DLD1 (cell line): Measurements from ENCODE around the gene ARVCF.

Experiments
- in situ Hi-C: cut with HindIII; loops from 2 replicates; pipeline ENCODE4 v1.10.0; 2017; ENCODE audit warnings: low sequenced_read_pairs

ARVCF gene

GRCh38 chr22:19964701-19965386 lies 51.8 kb downstream of the ARVCF start:
- in situ Hi-C loops = no loop called here

- in situ Hi-C loops = no loop called here
Measured at GRCh38 chr22:19963863-19964642, 52.6 kb downstream of the ARVCF start.

DNA sequence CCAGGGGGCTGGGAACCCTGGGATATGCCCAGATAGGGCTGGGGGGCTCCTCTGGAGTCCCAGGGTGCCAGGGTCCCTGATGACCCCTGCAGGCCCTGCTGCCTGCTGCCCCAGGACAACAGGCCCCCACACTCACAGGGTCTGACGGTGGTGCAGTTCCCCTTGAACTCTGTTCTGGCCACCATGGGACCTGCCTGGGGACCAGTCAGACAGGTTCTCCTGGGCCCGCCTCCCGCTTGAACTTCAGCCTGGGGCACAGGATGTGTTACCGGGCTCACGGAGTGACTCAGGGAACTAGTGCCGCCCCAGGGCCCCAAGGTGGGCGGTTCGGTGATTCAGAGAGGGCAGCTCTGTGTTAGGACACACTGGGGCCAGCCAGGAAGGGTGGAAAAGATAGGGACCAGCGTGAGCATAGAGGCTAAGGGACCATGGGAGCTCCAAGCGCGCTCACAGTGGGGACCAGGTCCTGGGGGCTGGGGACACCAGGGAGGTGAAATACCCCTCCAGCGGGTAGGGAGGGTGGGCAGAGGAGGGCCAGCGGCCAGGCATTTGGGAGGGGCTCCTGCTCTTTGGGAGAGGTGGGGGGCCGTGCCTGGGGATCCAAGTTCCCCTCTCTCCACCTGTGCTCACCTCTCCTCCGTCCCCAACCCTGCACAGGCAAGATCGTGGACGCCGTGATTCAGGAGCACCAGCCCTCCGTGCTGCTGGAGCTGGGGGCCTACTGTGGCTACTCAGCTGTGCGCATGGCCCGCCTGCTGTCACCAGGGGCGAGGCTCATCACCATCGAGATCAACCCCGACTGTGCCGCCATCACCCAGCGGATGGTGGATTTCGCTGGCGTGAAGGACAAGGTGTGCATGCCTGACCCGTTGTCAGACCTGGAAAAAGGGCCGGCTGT lies 53.5 kb downstream of the ARVCF start:
- in situ Hi-C loops = no loop called here

DNA sequence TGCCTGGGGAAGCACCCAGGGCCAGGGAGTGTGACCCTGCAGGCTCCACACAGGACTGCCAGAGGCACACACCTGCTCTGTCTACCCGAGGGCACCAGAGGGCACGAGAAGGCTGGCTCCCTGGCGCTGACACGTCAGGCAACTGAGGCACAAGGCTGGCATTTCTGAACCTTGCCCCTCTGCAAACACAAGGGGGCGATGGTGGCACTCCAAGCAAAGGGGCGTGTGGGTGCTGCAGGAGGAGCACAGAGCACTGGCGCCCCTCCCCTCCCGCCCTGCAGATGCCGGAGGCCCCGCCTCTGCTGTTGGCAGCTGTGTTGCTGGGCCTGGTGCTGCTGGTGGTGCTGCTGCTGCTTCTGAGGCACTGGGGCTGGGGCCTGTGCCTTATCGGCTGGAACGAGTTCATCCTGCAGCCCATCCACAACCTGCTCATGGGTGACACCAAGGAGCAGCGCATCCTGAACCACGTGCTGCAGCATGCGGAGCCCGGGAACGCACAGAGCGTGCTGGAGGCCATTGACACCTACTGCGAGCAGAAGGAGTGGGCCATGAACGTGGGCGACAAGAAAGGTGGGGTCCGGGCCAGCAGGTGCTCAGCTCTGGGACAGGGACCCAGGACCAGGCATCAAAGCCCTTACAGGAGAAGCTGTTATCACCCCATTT lies 54.2 kb downstream of the ARVCF start:
- in situ Hi-C loops = no loop called here

GRCh38 chr22:19961868-19962245 lies 54.8 kb downstream of the ARVCF start:
- in situ Hi-C loops = no loop called here

DNA sequence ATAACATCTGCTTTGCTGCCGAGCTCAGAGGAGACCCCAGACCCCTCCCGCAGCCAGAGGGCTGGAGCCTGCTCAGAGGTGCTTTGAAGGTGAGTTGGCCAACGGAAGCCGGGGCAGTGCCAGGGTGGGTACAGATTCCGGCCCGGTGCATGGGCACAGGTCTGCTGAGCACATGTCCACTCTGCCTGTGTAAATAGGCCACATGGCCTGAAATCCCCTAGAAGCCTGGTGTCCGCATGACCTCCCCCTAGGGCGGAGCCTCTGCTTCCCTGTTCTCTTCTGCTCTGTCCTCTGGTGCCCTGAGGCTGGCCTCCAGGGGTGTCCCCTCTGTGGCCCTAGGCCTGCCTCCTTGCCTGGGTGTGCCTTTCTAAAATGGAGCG lies 55.4 kb downstream of the ARVCF start:
- in situ Hi-C loops = no loop called here

- in situ Hi-C loops = no loop called here
Measured at GRCh38 chr22:19960491-19961200, 56.0 kb downstream of the ARVCF start.

DNA sequence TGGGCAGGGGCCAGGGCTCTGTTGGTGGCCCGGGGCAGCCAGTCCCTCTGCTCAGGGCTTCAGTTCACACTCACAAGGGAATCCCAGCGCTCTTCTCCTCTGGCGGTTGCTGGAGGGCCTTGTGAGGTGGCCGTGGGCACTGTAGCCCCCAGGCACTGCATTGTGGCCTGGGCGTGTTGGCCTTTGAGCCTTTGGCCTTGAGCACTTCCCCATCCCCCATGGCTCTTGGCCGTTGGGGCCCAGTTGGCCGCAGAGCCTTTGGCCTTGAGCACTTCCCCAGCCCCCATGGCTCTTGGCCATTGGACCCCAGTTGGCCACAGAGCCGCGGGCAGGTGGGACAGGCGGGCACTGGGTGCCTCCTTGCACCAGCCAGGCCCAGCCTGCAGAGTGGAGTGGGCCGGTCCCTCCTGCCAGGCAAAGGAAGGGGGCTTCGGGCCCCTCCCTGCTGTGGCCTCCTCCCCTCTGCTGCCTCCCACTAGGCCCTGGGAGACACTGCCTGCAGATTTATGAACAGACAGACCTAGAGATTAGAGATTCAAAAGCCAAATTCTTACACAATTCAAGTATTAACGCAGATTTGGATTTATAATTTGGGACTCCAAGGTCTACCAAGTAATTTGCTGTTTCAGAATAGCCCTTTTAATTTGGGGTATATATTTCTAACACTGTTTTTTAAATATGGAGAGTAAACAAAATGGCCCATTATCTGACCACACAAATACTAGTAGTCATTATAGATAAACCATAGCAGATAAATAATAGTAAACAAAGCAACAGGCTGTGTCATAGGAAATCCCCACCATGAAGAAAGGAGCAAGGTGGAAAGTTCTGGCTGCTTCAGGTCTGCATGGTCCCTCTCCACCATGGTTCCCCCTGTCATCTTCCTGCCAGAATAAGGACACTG lies 56.8 kb downstream of the ARVCF start:
- in situ Hi-C loops = loop anchor here (10.0 kb wide), 1 partner anchor 65 kb away; the partner anchor contains the start of gene TANGO2

DNA sequence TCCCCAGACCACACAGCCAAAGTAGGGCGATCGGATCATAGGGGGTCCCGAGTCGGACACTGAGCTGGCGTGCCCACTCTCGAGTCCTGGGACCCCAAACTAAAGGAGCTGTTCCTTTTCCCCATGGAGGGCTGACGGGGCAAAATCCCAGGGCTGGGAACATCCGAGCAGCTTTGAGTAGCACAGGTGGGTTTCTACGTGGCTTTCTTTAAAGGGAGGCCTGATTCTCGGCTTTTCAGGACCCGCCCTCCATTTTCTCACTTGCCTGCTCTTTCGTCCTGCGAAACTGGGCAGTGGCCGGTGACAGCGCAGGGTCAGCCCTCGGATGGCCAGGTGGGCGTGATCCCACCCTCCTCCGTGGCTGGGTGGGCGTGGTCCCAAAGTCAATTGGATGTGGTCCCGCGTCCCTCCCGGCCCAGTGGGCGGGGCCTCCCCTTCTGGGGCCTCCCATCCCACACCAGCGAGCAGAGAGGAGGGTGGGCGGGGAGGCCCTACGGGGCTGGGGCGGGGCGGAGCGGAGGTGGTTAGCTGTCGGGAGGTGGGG lies 57.5 kb downstream of the ARVCF start:
- in situ Hi-C loops = loop anchor here (10.0 kb wide), 1 partner anchor 66 kb away; the partner anchor contains the start of gene TANGO2

GRCh38 chr22:19958083-19959042 lies 58.3 kb downstream of the ARVCF start:
- in situ Hi-C loops = loop anchor here (10.0 kb wide), 1 partner anchor 66 kb away; the partner anchor contains the start of gene TANGO2

- in situ Hi-C loops = loop anchor here (10.0 kb wide), 1 partner anchor 67 kb away; the partner anchor contains the start of gene TANGO2
Measured at GRCh38 chr22:19957445-19957844, 59.2 kb downstream of the ARVCF start.

GRCh38 chr22:19955241-19956128 lies 61.1 kb downstream of the ARVCF start:
- in situ Hi-C loops = loop anchor here (10.0 kb wide), 1 partner anchor 69 kb away; the partner anchor contains the start of gene TANGO2

GRCh38 chr22:19951346-19951745 lies 65.3 kb downstream of the ARVCF start:
- in situ Hi-C loops = loop anchor here (10.0 kb wide), 1 partner anchor 73 kb away; the partner anchor contains the start of gene TANGO2

DNA sequence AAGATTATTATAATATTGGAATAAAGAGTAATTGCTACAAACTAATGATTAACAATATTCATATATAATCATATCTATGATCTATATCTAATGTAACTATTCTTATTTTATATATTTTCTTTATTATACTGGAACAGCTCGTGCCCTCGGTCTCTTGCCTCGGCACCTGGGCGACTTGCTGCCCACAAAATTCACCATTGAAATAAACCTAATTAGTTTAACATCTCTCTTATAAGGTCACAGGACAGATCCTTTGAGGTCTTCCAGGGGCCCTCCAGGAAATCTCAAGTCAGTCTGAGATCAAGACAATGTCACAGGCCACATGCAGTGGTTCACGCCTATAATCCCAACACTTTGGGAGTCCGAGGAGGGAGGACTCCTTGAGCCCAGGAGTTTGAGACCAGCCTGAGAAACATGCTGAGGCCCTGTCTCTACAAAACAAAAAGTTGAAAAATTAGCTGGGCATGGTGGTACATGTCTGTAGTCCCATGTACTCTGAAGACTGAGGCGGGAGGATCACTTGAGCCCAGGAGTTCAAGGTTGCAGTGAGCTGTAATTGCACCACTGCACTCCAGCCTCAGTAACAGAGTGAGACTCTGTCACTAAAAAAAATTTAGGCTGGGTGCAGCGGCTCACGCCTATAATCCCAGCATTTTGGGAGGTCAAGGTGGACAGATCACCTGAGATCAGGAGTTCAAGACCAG lies 68.4 kb downstream of the ARVCF start:
- in situ Hi-C loops = no loop called here

DNA sequence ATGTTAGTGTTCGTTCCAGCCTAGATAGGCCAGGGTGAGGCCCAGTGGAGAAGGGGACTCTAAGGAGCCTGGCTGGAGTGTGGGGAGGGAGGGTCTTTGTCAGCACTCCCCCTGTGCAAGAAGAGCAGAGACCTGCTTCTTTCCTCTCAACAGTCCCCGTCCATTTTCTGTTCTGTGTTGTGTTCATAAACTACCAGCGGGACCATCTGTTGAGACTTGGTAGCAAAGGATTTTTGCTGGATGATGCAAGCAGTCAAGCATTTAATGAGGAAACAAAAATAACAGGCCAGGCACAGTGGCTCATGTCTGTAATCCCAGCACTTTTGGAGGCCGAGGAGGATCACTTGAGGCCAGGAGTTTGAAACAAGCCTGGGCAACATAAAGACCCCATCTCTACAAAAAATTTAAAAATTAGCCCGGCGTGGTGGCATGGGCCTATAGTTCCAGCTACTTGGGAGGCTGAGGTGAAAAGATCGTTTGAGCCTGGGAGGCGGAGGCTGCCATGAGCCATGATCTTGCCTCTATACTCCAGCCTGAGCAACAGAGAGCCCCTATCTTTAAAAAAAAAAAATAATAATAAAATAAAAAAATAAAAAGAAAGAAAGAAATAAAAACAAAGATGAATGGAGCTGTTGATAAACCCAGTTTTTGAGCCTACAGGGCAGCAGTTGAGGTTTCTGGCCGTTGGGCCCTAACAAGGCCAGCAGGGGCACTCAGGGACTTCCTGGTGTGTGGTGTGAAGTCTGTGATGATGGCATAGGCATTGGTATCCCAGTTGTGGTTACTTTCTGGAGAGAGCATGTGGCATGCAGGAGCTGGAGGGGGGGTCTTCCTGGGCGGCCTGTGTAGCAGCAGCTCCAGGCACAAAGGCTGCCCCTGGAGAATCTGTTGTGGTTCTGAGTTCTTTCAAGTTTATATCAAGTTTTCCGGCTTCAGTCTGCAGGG lies 73.3 kb downstream of the ARVCF start:
- in situ Hi-C loops = no loop called here
